VCaP (cell line): ENCODE data around the gene SUMO4.

Experiments
- H3K27ac ChIP-seq: fragments of 450-650 bp; 2 replicates; pipeline ENCODE4 v1.5.1; 2017
- TF ChIP-seq, protein P1 (sequence below): fragments of 450-650 bp; conservative IDR thresholded peaks from 2 replicates; pipeline ENCODE4 v1.5.1; 2017; ENCODE audit warnings: mild to moderate bottlenecking, moderate library complexity

The SUMO4 gene

DNA sequence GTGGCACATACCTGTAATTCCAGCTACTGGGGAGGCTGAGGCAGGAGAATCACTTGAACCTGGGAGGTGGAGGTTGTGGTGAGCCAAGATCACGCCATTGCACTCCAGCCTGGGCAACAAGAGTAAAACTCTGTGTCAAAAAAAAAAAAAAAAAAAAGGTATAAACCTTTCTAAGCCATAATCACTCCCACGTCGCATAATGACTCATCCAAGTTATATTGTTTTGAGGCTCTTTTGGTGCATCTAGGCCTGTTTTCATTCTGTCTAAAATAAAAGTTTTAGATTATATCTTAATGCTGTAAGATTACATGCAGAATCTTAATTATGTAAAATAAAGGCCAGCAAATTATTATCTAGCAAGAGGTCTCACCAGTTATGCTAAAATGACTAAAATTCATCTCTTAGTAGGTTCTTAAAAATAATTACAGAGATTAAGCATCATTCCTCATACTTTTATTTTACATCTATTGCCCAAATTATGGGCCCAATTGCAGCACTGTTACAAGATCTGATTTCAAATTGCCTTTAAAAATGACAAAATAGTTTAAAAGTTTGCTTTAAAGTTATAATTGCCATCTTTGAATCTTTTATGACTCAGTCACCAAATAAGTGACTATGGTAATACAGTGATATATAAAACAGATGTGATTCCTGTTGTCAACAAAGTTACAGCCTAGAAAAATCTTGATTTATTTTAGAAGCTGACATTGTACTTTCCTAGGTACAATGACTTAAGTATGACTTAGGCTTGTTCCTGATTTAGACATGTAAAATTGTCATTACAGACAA lies 10.4 kb upstream of the SUMO4 start:
- TF ChIP-seq, protein P1, sequence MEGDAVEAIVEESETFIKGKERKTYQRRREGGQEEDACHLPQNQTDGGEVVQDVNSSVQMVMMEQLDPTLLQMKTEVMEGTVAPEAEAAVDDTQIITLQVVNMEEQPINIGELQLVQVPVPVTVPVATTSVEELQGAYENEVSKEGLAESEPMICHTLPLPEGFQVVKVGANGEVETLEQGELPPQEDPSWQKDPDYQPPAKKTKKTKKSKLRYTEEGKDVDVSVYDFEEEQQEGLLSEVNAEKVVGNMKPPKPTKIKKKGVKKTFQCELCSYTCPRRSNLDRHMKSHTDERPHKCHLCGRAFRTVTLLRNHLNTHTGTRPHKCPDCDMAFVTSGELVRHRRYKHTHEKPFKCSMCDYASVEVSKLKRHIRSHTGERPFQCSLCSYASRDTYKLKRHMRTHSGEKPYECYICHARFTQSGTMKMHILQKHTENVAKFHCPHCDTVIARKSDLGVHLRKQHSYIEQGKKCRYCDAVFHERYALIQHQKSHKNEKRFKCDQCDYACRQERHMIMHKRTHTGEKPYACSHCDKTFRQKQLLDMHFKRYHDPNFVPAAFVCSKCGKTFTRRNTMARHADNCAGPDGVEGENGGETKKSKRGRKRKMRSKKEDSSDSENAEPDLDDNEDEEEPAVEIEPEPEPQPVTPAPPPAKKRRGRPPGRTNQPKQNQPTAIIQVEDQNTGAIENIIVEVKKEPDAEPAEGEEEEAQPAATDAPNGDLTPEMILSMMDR: no peak
- peak overlapping the region; percentile 86 for H3K27ac ChIP-seq

DNA sequence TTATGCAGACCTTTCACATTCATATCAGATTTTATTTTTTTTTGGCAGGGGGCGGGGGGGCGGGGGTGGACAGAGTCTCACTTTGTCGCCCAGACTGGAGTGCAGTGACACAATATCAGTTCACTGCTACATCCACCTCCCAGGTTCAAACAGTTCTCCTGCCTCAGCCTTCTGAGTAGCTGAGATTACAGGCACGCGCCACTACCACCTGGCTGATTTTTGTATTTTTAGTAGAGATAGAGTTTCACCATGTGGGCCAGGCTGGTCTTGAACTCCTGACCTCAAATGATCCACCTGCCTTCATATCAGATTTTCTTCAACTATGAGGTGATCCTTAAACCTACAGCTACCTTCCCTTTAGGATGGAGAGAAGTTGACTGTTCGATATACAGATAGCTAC lies 8.0 kb upstream of the SUMO4 start:
- H3K27ac ChIP-seq: no peak overlapping the region
- TF ChIP-seq, protein P1: no peak

DNA sequence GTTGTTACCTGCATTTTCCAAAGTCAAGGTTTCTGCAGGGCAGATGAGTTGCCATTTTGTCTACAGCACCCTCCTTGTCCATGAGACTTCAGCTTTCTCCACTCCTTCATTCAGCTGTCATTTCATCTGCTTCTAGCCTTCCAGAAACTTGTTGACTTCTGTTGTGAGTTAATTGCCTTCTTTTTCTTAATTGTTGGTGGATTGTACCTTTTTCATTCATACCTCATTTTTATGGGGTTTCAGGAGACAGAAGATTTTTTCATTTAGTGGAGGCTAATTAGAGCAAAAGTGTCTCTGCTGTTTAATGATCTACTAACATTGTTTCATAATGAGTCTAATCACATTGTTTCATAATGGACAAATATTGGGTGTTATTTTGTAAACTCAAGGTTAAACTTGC lies 7.5 kb upstream of the SUMO4 start:
- TF ChIP-seq, protein P1: no peak
- no peak overlapping the region for H3K27ac ChIP-seq

DNA sequence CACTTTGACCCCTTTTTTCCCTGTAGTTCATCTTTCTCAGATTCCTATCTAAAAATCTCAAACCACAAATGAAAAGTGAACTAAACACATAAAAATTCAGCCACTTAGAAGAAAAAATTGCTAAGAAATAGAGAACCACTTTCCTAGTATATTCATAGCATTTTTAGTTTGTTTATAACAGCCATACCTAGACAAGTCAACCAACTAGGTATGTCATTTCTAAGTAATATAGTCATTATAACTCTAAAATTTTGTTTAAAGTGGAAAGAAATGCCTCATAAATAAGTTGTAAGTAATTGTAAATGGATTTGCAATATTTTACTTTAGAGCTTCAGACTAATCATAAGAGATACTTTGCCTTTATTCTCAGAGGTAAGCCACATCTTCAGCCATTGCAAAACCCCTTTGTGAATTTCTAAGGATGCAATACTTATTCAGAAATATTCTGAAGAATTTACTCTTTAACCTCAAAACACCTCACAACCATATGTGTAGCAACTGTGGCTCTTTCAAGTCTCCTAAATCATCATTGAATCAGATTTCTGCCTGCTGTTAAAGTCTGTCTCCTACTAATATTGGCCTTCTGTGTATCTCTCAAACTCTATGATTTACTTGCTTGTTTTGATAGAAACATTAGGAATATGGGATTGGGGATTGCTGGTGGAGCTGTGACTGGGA lies 6.9 kb upstream of the SUMO4 start:
- no peak overlapping the region for H3K27ac ChIP-seq

DNA sequence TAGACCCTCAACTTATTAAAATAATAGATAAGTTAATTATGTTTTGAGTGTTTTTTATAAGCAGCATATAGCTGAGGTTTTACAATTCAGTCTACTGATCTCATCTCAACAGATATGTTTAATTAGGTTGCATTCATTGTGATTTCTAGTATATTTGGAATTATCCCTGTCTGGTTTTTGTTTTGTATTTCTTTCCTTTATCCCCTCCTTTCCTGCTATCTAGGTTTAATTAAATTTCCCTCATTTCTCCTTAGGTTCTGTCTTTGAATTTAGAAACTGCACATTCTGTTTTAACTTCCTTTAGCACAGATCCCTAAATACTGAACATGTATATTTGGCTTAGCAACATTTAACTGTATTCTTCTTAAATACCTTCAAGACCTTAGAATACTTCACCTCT lies 4.9 kb upstream of the SUMO4 start:
- TF ChIP-seq, protein P1: no peak
- no peak overlapping the region for H3K27ac ChIP-seq

More for the DNA sequence above, 6.9 kb upstream of the SUMO4 start:
- TF ChIP-seq, protein P1: no peak

DNA sequence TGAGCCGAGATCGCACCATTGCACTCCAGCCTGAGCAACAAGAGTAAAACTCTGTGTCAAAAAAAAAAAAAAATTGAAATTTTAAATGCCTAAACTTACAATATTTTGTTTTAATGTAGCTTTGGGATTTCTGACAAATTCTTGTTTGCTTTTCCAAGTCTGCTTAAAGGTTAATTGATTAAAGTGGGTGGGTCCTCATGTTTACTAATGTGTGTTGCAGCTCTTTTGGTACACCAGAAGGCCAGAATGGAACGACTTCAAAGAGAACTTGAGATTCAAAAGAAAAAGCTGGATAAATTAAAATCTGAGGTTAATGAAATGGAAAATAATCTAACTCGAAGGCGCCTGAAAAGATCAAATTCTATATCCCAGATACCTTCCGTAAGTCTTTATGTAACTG lies 2.7 kb upstream of the SUMO4 start:
- no peak overlapping the region for H3K27ac ChIP-seq
- TF ChIP-seq, protein P1: no peak

DNA sequence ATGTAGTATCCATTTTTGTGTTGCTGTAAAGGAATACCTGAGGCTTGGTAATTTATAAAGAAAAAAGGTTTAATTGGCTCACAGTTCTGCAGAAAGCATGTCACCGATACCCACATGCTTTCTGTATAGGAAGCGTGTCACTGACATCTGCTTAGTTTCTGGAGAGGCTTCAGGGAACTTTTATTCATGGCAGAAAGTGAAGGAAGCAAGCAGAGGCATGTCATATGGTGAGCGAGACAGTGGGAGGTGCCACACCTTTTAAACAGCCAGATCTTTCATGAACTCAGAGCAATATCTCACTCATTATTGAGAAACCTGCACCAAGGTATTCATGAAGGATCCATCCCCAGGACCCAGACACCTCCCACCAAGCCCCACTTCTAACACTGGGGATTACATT lies 3.5 kb downstream of the SUMO4 start:
- no peak overlapping the region for H3K27ac ChIP-seq
- TF ChIP-seq, protein P1: no peak
